Activated CD8-positive, alpha-beta memory T cell treated with anti-CD3 and anti-CD28 coated beads, Interleukin-2, amount 50 U/mL, for 4 hours (primary cell): ENCODE measurements around the gene MIER2.

Experiments
- DNase-seq: peaks from one replicate; pipeline ENCODE4 v3.0.0-alpha.2; 2020

MIER2 gene

DNA sequence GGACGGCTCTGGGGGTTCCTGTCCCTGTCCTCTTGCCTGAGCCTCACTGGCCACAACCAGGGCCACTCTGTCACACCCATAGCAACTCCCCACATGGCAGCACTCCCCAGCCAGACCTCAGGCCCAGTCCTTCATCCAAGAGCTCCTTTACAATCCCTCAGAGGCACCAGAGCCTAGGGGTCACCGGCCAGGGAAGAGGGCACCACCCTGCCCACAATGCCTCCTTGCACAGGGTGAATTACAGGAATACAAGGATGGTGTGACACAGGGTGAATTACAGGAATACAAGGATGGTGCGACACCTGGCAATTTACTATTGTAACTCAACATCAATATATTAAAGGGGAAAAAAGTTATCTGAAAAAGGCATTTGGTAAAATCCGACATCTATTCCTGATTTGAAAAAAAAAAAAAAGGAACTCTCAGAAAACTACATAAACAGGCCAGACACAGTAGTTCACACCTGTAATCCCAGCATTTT, 16.5 kb downstream of the MIER2 start:
- DNase-seq = no peak

DNA sequence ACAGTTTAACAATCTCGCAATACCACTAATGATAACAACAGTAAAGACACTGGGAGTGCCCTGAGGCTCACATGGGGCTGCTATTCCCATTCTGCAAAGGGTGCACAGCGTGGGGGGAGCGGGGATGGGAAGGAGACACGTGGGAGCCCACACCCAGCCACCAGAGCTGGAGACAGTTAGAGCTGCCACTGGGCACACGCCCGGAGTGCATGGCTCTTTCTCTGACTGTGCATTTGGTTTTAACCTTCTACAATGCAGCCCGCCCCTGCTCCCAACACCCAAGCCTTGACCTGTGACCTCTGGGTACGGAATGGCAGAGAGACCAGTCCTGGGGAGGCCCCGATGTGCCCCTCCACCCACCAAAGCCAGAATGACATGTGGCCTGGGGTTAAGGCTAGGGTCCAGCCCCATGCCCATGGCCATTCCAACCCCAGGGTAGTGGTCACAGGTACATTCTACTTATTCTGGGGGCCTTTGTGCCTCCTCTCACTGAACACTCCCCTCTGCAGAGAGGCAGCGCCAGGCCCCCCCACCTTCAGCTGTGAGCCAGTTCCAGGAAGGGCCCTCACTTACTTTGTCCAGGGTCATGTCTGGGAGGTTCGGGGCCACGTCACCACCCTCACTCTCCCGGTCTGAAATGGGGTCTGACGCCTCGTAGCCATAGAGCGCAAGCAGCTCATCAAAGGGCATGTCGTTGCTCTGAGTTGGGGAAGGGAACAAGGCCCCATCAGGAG, 17.1 kb downstream of the MIER2 start:
- no peak for DNase-seq

DNA sequence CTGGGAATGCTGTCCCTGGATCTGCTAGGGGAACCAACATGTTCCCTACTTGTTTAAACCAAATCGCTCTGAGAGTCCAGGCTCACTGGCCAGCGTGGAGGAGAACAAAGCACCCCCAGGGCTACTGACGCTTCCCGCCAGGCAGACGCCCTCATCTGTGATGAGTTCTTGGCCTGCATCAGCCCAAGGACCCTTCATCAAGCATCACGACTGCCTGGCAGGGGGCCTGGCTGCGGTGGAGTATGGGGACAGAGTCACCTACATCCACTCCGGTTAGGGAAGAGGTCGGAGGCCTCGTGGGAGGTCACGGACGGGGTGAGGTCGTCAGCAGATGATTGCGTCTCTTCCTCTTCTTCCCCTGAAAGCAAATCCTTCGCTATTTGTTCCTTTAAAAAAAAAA, 17.7 kb downstream of the MIER2 start:
- no peak for DNase-seq

DNA sequence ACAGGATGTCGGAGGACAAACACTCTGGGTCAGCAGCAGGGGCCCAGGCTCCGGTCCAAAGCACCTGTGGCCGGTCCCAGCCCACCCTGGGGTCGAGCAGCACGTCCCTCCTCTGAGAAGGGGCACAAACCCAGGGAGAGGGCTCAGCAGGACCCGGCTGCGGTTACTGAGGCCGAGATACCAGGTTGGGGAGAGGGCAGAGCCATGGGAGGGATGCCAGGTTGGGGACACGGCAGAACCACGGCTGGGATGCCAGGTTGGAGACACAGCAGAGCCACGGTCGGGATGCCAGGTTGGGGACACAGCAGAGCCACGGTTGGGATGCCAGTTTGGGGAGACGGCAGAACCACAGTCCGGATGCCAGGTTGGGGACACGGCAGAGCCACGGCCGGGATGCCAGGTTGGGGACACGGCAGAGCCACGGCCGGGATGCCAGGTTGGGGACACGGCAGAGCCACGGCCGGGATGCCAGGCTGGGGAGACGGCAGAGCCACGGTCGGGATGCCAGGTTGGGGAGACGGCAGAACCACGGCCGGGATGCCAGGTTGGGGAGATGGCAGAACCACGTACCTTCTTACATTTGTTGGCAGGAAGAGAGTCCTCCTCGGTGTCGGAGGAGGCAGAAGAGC, 18.5 kb downstream of the MIER2 start:
- DNase-seq = no peak

DNA sequence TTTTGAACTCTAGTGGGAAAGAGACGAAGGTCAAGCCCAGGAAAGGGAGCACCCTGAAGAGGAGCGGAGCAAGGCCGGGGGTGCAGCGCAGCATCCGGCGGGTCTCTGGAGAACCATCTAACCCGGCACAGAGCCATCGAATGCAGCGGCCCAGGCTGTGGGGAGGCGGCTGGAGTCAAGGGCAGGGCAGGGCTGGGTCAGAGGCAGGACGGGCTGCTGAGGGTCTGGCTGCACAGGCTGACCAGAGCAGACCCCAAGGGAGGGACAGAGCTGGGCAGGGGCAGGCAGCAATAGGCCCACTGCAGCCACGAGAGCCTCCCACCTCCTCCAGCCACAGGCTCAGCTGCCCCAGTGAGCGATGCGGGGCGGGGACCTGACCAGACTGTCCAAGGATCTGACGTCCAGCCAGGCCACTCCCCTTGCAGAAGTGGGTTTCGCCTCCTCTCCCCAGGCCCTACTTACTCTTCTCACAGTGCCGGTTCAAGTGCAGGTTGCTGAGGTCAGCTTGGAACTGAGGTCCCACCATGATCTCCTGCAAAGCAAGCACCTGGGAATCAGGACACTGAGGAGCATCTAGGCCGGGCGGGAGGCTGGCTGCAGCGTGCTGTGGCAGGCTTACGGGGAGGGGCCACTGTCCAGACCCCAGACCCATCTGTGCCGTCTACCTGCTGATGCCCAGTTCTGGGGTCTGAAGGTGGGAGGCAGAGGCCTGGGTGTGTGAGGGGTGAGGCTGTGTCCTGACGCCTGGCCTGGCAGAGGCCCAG, 19.2 kb downstream of the MIER2 start:
- no peak for DNase-seq

DNA sequence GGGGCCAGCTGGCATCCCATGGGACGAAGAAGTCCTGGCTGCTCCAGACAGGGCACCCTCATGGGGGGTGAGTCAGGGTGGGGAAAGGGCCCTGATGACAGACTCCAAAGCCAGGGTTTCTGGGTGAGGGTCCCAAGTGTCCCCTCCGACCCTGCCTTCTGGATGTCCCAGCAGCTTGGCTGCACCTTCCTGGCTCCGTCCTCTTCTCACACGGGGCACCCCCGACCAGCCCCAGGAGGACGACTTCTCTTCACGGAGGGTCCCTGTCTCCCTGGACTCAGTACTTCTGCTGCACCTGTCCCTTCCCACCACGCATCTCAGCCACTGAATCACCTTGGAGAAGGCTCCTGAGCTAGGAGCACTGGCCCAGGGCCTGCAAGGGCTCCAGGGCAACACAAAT, 19.9 kb downstream of the MIER2 start:
- DNase-seq = no peak

DNA sequence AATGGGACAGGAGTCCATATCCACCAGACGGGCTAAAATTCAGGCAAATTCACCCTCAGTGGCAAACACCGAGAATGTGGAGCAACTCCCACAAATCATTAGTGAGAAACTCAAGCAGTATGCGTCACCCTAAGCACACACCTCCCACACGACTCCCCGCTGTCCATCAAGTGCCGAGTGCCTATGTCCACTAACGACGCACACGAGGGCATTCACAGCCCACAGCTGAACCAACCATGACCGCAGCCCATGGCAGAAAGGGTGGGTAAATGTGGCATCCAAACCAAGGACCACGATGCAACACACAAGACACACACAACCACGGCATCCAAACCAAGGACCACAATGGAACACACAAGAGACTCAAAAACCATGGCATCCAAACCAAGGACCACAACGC, 22.0 kb downstream of the MIER2 start:
- DNase-seq = no peak

DNA sequence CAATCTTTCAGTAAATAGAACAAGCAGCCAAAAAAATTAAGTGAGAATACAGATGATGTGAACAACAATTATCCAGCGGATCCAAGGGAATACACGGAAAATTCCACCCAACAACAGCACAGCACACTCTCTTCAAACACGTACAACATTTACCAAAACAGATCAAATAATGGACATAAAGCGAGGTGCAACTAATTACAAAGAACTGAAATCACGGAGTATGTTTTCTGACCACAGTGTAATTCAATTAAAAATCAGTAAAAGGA, 26.2 kb downstream of the MIER2 start:
- no peak for DNase-seq

DNA sequence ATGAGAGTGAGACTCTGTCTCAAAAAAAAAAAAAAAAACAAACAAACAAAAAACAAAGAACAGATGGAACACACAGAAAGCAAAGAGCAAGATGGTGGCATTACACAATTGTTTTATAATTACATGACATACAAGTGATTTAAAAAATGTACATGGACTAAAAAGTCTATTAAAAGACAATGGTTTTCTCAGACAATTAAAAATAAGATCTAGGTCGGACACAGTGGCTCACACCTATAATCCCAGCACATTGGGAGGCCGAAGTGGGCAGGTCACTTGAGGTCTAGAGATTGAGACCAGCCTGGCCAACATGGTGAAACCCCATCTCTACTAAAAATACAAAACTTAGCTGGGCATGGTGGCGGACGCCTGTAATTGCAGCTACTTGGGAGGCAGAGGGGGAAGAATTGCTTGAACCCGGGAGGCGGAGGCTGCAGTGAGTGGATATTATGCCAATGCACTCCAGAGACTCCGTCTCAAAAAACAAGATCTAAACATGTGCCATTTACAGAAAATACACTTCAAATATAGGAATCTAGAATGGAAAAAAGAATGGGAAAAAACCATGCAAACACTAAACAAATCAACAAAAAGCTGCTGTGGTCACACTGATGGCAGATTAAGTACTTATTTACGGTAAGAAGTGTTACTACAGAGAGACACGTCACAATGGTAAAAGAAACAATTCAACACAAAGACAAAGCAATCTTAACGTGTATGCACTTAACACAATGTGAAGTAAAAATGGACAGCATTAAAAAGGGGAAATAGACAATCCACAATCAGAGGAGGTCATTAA, 26.7 kb downstream of the MIER2 start:
- no peak for DNase-seq

DNA sequence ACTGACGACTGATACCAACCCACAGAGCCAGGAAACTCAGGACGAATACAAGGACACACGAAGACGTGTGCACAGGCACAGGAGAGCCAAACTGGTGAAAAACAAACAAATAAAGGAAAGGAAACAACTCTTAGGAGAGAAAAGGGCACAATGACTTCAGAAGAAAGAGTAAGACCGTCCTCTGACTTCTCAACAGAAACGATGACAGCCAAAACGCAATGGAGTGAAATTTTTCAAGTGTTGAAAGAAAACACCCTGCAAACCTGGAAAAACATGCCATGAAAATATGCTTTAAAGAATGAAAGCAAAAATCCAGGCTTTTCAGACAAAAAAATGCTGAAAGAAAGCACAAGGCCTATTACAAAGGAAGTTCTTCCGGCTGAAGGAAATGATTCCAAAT, 28.8 kb downstream of the MIER2 start:
- DNase-seq = no peak

DNA sequence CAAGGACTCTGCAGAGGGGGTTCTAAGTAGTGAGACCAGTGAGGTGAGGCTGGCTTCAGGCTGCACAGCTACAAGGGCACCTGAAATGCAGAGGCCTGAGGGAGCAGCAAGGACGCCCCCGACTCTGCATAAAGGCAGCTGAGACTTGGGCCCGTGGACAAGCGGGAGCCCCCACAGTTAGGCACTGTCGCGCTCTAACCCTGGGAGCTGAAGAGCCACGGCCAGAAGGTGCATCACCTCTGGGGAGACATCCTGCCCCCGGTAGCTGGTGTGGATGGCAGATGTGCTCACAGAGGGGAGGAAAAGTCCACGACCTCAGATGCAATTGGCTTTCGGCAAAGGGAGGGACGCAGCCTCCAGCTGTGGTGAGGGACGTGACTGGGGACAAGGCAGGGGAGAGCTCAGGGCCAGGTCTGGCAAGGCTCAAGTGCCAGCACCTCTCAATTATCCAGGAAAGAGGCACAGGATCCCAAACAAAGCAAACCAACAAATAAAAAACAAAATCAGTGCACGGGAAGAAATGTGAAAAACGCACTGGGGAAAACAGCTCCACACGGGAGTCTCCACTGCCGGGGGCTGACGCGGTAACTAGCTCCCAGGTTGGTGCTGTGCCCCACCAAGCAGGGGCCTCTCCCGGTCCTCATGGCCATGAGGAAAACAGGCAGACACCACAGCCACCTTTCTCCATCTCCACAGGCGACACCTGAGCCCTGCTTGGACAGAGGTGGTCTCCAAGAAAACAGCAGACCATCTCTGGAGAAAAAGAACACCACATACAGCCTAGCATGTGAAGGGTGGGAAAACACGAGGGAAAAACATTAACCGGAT, 30.4 kb downstream of the MIER2 start:
- DNase-seq = no peak

DNA sequence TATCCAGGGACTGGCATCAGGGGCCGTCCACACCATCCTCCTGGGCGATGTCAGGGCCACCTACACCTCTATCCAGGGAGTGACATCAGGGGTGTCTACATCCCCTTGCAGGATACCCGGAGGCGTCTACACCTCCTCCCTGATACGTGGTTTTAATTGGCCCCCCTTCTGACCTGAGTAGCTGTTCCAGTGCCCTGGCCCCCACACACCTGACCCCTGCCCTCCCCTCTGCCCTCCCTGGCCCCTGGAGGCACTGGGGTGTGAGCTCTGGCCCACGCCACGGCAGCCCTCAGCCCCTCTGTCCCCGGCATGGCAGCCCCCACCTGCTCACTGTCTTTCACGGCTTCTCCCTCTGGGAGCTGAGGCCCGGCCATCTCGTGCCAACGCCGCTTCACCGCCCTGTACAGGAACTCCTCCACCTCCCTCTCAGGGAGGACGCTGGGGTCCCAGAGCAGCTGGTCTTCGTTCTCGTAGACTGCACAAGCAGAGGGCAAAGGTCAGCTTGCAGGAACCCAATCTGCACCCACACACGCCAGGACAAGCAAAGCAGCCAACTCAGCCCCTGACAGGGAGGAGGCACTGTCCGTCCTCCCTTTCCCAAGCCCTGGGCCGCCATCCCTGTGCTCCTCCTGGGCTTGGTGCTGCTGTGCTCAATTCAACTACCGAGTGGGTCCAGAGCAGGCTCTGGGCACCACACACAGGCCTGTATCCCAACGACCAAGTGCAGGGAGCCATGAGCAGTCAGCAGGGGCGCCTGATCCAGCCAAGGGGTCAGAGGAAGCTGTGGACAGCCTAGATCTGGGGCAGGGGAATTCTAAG, 31.2 kb downstream of the MIER2 start:
- no peak for DNase-seq

DNA sequence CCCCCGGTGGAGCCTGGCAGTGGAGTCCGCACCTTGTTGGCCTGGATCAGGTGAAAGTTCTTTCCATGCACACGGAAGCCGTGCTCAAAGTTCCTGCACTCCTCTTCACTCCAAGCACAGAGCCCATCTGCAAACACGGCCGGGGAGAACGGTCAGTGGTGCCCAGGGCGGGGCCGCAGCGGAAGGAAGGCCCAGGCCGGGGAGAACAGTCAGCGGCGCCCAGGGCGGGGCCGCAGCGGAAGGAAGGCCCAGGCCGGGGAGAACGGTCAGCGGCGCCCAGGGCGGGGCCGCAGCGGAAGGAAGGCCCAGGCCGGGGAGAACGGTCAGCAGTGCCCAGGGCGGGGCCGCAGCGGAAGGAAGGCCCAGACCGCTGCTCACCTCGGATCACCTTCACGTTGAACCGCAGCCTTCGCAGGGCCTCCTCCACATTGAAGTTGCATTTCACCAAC, 32.8 kb downstream of the MIER2 start:
- no peak for DNase-seq

DNA sequence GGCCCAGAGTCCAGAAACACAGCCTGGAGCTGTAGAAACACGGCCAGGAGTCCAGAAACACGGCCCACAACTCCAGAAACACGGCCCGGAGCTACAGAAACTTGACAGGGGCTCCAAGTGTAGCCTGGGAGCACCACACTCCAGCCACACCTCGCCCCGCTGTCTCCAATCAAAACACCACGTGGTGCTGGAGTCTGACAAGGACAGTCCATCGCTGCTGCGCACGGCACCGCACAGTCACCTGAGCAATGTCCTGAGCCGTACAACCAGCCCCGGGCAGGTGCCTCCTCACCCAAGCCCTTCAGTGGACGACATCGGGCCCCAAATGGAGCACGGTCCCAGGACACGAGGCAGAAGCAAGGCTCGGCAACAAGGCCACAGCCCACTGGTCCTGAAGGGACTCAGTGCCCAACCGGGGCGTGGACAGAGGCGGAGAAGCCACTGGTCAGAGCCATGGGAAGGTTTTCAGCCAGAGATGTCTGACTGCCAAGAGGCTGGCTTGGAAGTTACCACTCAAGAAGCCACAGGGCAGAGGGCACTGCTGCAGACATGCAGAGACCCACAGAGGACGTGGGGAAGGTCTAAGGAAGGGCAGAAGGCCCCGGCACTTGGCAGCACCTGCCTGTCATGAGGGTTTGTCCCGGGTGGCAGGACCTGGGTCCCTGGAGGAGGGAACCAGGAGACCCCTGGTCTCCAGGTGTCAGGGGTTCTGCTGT, 33.7 kb downstream of the MIER2 start:
- no peak for DNase-seq

DNA sequence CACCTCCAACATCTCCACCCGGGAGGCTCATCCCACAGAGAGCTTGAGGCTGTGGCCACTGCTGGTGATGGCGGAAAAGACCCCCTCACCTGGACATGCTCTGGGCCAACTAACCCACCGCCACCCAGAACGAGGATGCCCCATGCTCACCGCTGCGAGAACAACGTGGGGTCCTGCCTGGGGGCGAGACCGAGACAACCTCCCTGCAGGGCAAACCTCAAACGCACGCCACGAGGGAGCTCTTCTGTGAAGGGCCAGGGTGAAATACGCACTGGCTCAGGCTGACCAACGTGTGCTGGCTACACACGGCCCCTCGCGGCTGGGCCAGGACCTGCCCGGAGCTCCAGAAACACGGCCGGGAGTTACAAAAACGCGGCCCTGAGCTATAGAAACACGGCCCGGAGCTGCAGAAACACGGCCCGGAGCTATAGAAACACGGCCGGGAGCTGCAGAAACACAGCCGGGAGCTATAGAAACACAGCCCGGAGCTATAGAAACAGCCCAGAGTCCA, 34.4 kb downstream of the MIER2 start:
- DNase-seq = no peak

DNA sequence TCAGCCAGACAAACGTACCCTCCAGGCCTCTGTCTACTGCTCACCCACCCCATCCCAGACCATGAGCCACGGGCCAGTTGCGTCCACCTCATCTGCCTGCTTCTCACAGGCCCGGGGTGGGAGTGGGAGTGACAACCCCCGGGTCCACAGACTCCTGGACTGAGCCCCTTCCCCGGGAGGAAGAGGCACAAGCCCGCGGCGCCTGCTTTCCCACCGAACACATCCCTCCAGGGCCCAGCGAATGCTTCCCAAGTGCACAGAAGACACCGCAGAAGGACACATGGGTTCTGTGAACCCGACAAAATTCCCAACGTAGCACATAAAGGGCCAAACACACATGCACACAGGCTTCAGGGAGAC, 35.4 kb downstream of the MIER2 start:
- DNase-seq = no peak

DNA sequence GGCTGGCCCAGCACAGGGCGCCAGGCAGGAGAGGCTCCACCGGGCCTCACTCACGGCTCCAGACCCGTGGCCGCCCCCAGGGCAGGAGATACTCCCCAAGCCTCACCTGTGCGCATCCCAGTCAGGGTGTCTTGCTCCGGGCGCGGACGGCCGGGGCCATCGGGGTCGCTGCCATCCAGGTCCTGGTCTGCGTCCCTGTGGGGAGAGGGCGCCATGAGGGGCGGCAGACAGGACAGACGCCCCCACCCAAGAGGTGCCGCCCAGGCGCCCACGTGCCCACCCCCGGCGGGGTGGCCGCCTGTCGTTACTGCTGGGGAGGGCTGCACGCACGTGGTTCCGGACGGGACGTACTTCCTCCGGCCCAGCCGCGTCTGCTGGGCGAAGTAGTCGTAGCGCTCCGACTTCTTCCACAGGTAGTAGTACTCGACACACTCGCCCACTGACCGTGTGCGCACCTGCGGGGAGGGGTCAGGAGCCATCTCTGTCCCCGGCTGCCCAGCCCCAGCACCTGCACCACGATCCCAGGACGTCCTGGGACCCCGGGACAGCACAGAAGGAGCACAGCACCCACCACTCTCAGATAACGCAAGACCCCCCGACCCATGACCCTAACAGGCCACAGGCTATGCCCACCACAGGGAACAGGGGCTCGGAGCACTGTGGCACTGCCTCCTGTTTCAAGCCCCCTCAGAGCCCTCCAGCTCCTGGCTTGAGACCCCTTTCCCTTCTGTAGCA, 36.0 kb downstream of the MIER2 start:
- DNase-seq = no peak

DNA sequence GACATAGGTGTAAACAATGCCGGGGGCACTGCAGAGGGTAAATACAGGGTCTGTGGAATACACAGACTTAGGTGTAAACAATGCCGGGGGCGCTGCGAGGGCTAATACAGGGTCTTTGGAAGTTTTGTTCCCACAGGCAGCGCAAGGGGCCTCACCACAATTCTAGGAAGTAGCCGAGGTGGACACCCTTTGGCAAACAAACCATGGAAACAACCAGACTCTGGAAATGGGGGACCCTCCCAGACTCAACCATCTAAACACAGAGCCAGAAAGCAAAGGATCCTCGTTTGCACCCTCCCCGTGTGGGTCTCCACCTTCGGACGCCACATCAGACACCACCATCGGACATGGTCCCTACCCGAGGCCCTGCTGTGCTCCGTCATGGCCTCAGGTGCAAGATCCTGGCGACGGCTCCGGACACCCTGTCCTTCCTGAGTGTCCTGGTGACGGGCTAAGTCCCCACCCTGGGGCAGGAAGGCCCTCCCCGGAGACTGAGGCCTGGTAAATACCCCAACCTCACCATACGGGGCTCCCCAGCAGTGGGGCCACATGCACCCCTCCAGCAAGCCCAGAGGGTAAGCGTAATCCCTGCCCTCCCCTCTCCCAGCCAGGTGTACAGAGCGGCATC, 36.7 kb downstream of the MIER2 start:
- no peak for DNase-seq

DNA sequence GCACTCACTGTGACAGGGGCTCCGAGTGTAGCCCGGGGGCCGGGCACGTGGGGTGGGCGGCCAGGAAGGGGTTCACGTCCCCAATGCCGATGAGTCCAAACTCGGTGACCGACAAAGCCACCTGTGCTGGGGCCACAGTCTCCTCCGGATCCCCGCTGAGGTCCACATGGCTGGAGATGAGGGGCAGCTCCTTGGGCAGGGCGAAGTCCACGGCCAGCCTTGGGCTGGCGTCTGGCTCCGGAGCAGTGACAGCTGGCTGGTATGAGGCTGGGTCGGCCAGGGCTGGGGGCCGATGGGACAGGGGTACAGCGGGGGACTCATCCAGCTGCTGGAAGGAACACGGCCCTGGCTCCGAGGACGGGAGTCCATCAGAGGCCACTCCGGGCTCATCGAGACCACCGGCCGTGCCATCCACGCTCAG, 37.5 kb downstream of the MIER2 start:
- DNase-seq = no peak
